Panc1 (cell line): ENCODE measurements around the gene GYPC. TPM values are rescaled to one million over a fixed set of nuclear protein-coding genes. Genes with fewer than 3 reads are reported as not detected.

Experiments used
- ATAC-seq: fragments of 200-7000 bp; cut with Tn5 transposase; 2 replicates; pipeline ENCODE4 v1.9.1; 2020; ENCODE audit warnings: mild to moderate bottlenecking, moderate library complexity
- BruUV-seq: library from RNA; stranded (reverse); fragments of 400-500 nt; replicated peaks from 2 replicates; lab custom pipeline; 2021; lab: Mats Ljungman, UMichigan
- CTCF ChIA-PET: fragments of 300-600 bp; sonication (Branson Sonifier 250); formaldehyde crosslinking; loops from one replicate; lab custom pipeline; 2022; ENCODE audit warnings: antibody characterized with exemption; lab: Charles Lee
- POLR2A ChIA-PET: fragments of 300-600 bp; sonication (Branson Sonifier 250); formaldehyde crosslinking; loops from one replicate; lab custom pipeline; 2022; ENCODE audit warnings: antibody characterized with exemption; lab: Charles Lee
- DNase-seq: peaks from one replicate; pipeline ENCODE4 v3.0.0-alpha.2; 2010; ENCODE audit warnings: low read depth, low spot score
- H3K27ac ChIP-seq: 2 replicates; pipeline ENCODE4 v1.5.1; 2011; ENCODE audit warnings: mild to moderate bottlenecking, low read length, inconsistent platforms
- H3K27me3 ChIP-seq: fragments of 200-500 bp; sonication (Bioruptor generic); 2 replicates; pipeline ENCODE4 v1.6.0; 2014; ENCODE audit warnings: low read length, inconsistent platforms; ENCODE audit not compliant: control insufficient read depth, insufficient read depth
- H3K36me3 ChIP-seq: fragments of 200-500 bp; sonication (Bioruptor generic); 2 replicates; pipeline ENCODE4 v1.5.1; 2014; ENCODE audit warnings: inconsistent platforms, mild to moderate bottlenecking, low read length, moderate library complexity; ENCODE audit not compliant: control insufficient read depth, insufficient read depth
- H3K4me1 ChIP-seq: 2 replicates; pipeline ENCODE4 v1.5.1; 2011; ENCODE audit warnings: inconsistent platforms, mild to moderate bottlenecking, low read length, moderate library complexity; ENCODE audit not compliant: control insufficient read depth, insufficient read depth
- H3K4me3 ChIP-seq, 2 experiments: 2 replicates each; pipeline ENCODE4 v1.5.1; 2011 to 2012; ENCODE audit warnings: low read depth in 2 of 2, low read length in 2 of 2, mild to moderate bottlenecking in 2 of 2, inconsistent platforms in 1 of 2, moderate library complexity in 1 of 2
- H3K9me3 ChIP-seq: fragments of 200-500 bp; sonication (Bioruptor generic); 2 replicates; pipeline ENCODE4 v1.5.1; 2014; ENCODE audit warnings: low read depth, mild to moderate bottlenecking, inconsistent platforms, low read length, moderate library complexity; ENCODE audit not compliant: control insufficient read depth, insufficient read depth
- POLR2AphosphoS5 ChIP-seq: IDR thresholded peaks from 2 replicates; pipeline ENCODE4 v1.6.1; 2012; ENCODE audit warnings: mild to moderate bottlenecking, low read depth, low read length, moderate library complexity
- REST ChIP-seq, 2 experiments: IDR thresholded peaks; 2 replicates each; pipeline ENCODE4 v1.6.1; 2011 to 2012; ENCODE audit warnings: low read depth in 2 of 2, control low read depth in 1 of 2, low read length in 1 of 2, mild to moderate bottlenecking in 1 of 2, moderate library complexity in 1 of 2; ENCODE audit not compliant: insufficient read depth in 1 of 2
- SIN3A ChIP-seq: IDR thresholded peaks from 2 replicates; pipeline ENCODE4 v1.6.1; 2012; ENCODE audit warnings: low read depth, mild to moderate bottlenecking, low read length, moderate library complexity, borderline replicate concordance; ENCODE audit not compliant: insufficient read depth
- TCF7L2 ChIP-seq: IDR thresholded peaks from 2 replicates; pipeline ENCODE4 v1.6.1; 2011; ENCODE audit warnings: mild to moderate bottlenecking, low read depth, low read length, inconsistent platforms
- in situ Hi-C: cut with HindIII; loops from 2 replicates; pipeline ENCODE4 v1.10.0; 2016; ENCODE audit warnings: low sequenced_read_pairs, low pct_unique_long_range_greater_than_20kb
- intact Hi-C: fragments of 100-400 bp; cut with micrococcal nuclease; formaldehyde crosslinking; loops from one replicate; pipeline ENCODE4 v1.10.0; 2022; ENCODE audit not compliant: unreplicated experiment
- total RNA-seq: library from RNA; stranded (reverse); gene quantifications from one replicate; pipeline ENCODE4 v1.2.1, GENCODE V29; 2021; ENCODE audit not compliant: unreplicated experiment
- TF ChIP-seq, protein P1 (sequence below): fragments of 450-650 bp; IDR thresholded peaks from 2 replicates; pipeline ENCODE4 v1.5.1; 2017; ENCODE audit warnings: mild to moderate bottlenecking

Gene GYPC
- total RNA-seq, 1 experiment from 2014 or later, result 0.57 TPM

DNA sequence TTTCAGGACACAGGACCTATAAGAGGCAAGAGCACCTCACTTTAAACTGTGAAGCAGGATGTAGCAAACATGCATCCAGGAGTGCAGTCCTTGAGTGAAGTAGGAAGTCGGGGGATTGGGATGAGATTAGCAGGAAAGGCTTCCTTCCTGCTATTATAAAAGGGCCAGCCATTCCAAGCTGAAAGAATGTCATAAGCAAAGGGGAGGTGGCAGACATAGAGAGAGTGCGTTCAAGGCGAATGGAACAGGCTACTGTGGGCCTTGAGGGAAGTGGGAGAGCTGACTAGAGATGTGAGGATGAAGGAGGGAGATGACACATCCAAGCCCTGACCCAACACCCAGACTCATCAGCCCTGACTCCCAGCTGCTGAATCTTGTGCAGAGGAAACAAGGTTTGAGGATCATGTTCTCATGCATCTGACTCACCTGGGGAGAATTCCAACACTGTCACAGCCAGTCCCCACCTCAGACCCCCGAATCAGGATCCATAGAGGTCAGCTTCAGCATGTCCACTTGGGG lies 63.9 kb downstream of the GYPC start:
- no peak for DNase-seq
- H3K27me3 ChIP-seq, result no peaks in the 10 kb centered on the region

DNA sequence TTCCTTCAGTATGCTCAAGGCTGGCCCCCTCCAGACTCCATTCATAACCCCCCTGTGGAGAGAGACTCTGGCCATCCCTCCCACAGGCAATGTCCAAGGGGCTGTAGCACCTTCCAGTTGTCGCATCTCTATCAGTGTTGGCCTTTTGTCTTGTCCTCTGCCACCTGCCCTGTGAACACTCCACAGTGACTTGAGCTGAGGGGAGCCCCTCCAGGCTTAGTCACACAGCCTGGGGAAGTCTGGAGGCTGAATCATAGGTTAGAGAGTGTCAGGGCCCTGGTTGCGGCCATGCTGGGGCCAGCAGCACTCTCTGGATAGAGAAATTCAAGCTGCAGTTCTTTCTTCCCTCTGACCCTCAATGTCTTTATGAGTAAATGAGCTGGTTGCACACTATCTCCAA lies 64.7 kb downstream of the GYPC start:
- H3K36me3 ChIP-seq, result no peaks in the 10 kb centered on the region
- no peaks in the 10 kb centered on the region for H3K4me1 ChIP-seq
- DNase-seq (no peak), ATAC-seq (no peak)
- H3K9me3 ChIP-seq, result no peaks in the 10 kb centered on the region
- intact Hi-C loops (no loop called here), in situ Hi-C loops (no loop called here)
- CTCF ChIA-PET, result no interaction called here
- BruUV-seq, result no TSS peak
- H3K27ac ChIP-seq, result no peak overlapping the region
- POLR2A ChIA-PET, result no interaction called here
- no peak for TF ChIP-seq SIN3A
- no peak for TF ChIP-seq TCF7L2
- H3K27me3 ChIP-seq, result no peaks in the 10 kb centered on the region
- H3K4me3 ChIP-seq, result no peak overlapping the region

More for the DNA sequence above, 63.9 kb downstream of the GYPC start:
- Histone ChIP-seq H3K4me1 (no peaks in the 10 kb centered on the region), H3K4me3 (no peak overlapping the region), H3K36me3 (no peaks in the 10 kb centered on the region), H3K9me3 (no peaks in the 10 kb centered on the region), H3K27ac (no peak overlapping the region)
- in situ Hi-C loops (no loop called here), intact Hi-C loops (no loop called here)
- CTCF ChIA-PET, result no interaction called here
- no TSS peak for BruUV-seq
- POLR2A ChIA-PET, result no interaction called here
- ATAC-seq, result no peak
- TF ChIP-seq, protein P1, sequence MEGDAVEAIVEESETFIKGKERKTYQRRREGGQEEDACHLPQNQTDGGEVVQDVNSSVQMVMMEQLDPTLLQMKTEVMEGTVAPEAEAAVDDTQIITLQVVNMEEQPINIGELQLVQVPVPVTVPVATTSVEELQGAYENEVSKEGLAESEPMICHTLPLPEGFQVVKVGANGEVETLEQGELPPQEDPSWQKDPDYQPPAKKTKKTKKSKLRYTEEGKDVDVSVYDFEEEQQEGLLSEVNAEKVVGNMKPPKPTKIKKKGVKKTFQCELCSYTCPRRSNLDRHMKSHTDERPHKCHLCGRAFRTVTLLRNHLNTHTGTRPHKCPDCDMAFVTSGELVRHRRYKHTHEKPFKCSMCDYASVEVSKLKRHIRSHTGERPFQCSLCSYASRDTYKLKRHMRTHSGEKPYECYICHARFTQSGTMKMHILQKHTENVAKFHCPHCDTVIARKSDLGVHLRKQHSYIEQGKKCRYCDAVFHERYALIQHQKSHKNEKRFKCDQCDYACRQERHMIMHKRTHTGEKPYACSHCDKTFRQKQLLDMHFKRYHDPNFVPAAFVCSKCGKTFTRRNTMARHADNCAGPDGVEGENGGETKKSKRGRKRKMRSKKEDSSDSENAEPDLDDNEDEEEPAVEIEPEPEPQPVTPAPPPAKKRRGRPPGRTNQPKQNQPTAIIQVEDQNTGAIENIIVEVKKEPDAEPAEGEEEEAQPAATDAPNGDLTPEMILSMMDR, result no peak
- TF ChIP-seq REST (IDR thresholded peaks at IDR 0.05; ENCODE audit: insufficient read depth in 1 of 2, low read depth in 2 of 2, low read length in 1 of 2), result no peak
- no peak for TF ChIP-seq SIN3A
- no peak for TF ChIP-seq TCF7L2
- TF ChIP-seq POLR2AphosphoS5, result no peak

DNA sequence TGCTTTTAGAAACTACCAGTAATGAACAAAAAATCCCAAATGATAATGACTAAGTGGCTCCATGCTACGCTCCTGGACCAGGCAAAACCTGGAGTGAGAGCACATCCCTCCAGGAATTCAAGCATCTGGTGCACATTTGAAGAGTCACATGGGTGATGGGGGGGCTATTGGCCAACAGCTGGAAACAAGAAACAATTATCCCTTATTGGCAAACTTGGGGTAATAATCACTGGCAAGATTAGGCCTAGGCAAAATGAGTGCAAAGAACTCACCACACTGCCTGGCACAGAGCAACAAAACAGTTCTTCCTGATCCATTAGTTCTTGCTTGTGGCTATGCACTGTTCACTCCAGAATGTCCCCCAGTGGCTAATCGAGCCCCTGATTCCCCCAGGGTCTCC lies 66.1 kb downstream of the GYPC start:
- no peak overlapping the region for H3K27ac ChIP-seq
- POLR2A ChIA-PET, result no interaction called here
- H3K27me3 ChIP-seq, result no peaks in the 10 kb centered on the region
- H3K4me3 ChIP-seq, result no peak overlapping the region
- CTCF ChIA-PET, result no interaction called here
- intact Hi-C loops (no loop called here), in situ Hi-C loops (no loop called here)
- no peak for TF ChIP-seq TCF7L2
- no peak for TF ChIP-seq REST (IDR thresholded peaks at IDR 0.05; ENCODE audit: insufficient read depth in 1 of 2, low read depth in 2 of 2, low read length in 1 of 2)
- TF ChIP-seq, protein P1, result no peak
- TF ChIP-seq SIN3A, result no peak
- no peak for TF ChIP-seq POLR2AphosphoS5
- DNase-seq (no peak), ATAC-seq (no peak)
- BruUV-seq, result no TSS peak
- no peaks in the 10 kb centered on the region for H3K9me3 ChIP-seq
- no peaks in the 10 kb centered on the region for H3K36me3 ChIP-seq
- H3K4me1 ChIP-seq, result no peaks in the 10 kb centered on the region
